BJ (cell line): Measurements from ENCODE around the gene NCF4. TPM values are rescaled to one million over a fixed set of nuclear protein-coding genes. Genes with fewer than 3 reads are reported as not detected.
A peak's percentile ranks its signal among the peaks of the same experiment; 100 is the strongest.

Experiments used
- CTCF ChIA-PET: fragments of 350-600 bp; formaldehyde crosslinking; extraction: SDS; loops from one replicate; lab custom pipeline; 2021; ENCODE audit warnings: antibody characterized with exemption, inconsistent platforms; lab: Yijun Ruan, JAX
- POLR2A ChIA-PET: fragments of 300-600 bp; sonication (Branson Sonifier 250); formaldehyde crosslinking; extraction: SDS; loops from one replicate; lab custom pipeline; 2021; ENCODE audit warnings: antibody characterized with exemption; lab: Charles Lee
- DNase-seq: peaks from one replicate; pipeline ENCODE4 v3.0.0-alpha.2; 2011; ENCODE audit warnings: low read depth
- H3K27me3 ChIP-seq: 2 replicates; pipeline ENCODE4 v1.6.0; 2011; ENCODE audit warnings: low read length; ENCODE audit not compliant: control insufficient read depth, insufficient read depth
- H3K36me3 ChIP-seq: 2 replicates; pipeline ENCODE4 v1.5.1; 2011; ENCODE audit warnings: low read length; ENCODE audit not compliant: control insufficient read depth, insufficient read depth
- H3K4me3 ChIP-seq: 2 replicates; pipeline ENCODE4 v1.5.1; 2011; ENCODE audit warnings: low read depth, mild to moderate bottlenecking, control low read depth, low read length
- CTCF ChIP-seq: IDR thresholded peaks from 2 replicates; pipeline ENCODE4 v1.5.1; 2011; ENCODE audit warnings: low read depth, mild to moderate bottlenecking, control low read depth, inconsistent platforms, low read length, moderate library complexity; ENCODE audit not compliant: insufficient read depth
- polyA plus RNA-seq: library from polyadenylated mRNA; depleted of rRNA; stranded (reverse); fragments of >200 nt; gene quantifications from 2 replicates; pipeline ENCODE4 v1.2.3, GENCODE V29; 2011

NCF4 gene
- polyA plus RNA-seq, 1 experiment = not detected

GRCh38 chr22:36900225-36900624, 39.4 kb downstream of the NCF4 start:
- Histone ChIP-seq H3K4me3 (no peak overlapping the region), H3K27me3 (peaks cover 8% of the 10 kb centered on the region), H3K36me3 (no peaks in the 10 kb centered on the region)
- TF ChIP-seq CTCF = no peak
- DNase-seq = no peak
- POLR2A ChIA-PET = no interaction called here
- CTCF ChIA-PET = no interaction called here

GRCh38 chr22:36900880-36901279, 40.1 kb downstream of the NCF4 start:
- H3K4me3 ChIP-seq = no peak overlapping the region
- DNase-seq = no peak
- peaks cover 8% of the 10 kb centered on the region for H3K27me3 ChIP-seq
- ChIA-PET CTCF (no interaction called here), POLR2A (no interaction called here)
- H3K36me3 ChIP-seq = no peaks in the 10 kb centered on the region
- no peak for TF ChIP-seq CTCF

GRCh38 chr22:36901411-36902142, 40.8 kb downstream of the NCF4 start:
- no peak for TF ChIP-seq CTCF
- CTCF ChIA-PET = interaction anchor here (1.2 kb wide), 1 partner anchor 45 kb away, joined by 3 read pairs; no protein-coding TSS in a partner anchor
- POLR2A ChIA-PET = no interaction called here
- Histone ChIP-seq H3K36me3 (no peaks in the 10 kb centered on the region), H3K27me3 (peaks cover 8% of the 10 kb centered on the region), H3K4me3 (no peak overlapping the region)
- DNase-seq = no peak

GRCh38 chr22:36902143-36902926, 41.5 kb downstream of the NCF4 start:
- ChIA-PET CTCF (interaction anchor here (1.2 kb wide), 1 partner anchor 46 kb away, joined by 3 read pairs; no protein-coding TSS in a partner anchor), POLR2A (no interaction called here)
- Histone ChIP-seq H3K4me3 (no peak overlapping the region), H3K27me3 (peaks cover 8% of the 10 kb centered on the region), H3K36me3 (no peaks in the 10 kb centered on the region)
- no peak for DNase-seq
- no peak for TF ChIP-seq CTCF

- 0 out of 2 replicates have a peak, but pooled peaks have one; percentile 2 for TF ChIP-seq CTCF
- Histone ChIP-seq H3K4me3 (no peak overlapping the region), H3K27me3 (peaks cover 8% of the 10 kb centered on the region), H3K36me3 (no peaks in the 10 kb centered on the region)
- DNase-seq = no peak
- POLR2A ChIA-PET = no interaction called here
- CTCF ChIA-PET = interaction anchor here (0.6 to 1.7 kb wide), 4 partner anchors 10 to 68 kb away, joined by 3 read pairs; no protein-coding TSS in a partner anchor
These were observed 43.6 kb downstream of the NCF4 start for GRCh38 chr22:36904260-36904880.
